HG03575 (cell line): Measurements from ENCODE around the gene CROCC.
"Not testable (repeated sequence)": the region's sequence is repeated elsewhere in the genome, so short reads cannot be mapped to it uniquely, and the experiment has no call there.

ENCODE experiments used
- ATAC-seq: cut with Tn5 transposase; IDR thresholded peaks from one replicate; pipeline ENCODE4 v1.9.1; 2021; ENCODE audit not compliant: unreplicated experiment, insufficient number of reproducible peaks, low FRiP score; ENCODE audit errors: extremely low read depth

The CROCC gene

DNA sequence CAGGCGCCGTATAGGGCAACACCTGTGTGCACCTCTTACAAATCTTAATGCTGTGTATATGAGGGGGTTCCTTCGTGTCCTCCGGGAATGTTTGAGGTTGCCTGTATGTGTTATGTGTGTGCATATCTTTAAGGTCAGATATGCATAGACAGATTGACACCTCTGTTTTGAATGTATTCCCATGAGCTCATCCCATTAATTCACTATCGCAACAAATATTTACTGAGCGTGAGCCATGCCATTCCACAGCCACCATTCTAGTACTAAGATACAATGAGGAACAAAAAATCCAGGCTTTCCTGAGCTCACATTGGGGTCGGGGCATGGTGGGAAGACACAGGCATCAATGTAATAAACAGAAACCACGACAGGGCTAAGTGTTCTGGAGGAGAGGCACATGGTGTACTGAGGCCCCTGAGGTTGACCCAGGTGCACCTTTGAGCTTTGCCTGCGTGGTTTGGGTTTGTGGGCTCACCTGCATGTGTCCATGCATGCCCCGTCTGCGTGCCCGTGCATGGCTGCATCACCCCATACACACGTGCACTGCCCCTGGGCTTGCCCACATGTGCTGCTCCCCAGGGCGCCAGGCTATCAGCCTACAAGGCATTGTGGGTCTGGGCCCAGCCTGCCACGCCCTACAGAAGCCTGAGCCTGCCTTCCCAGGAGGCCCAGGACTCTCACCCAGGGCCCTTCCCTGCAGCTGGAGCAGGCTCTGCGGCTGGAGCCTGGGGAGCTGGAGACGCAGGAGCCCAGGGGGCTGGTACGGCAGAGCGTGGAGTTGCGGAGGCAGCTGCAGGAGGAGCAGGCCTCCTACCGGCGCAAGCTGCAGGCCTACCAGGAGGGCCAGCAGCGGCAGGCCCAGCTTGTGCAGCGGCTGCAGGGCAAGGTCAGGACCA is 7.7 kb downstream of the CROCC start:
- not testable (repeated sequence) for ATAC-seq

DNA sequence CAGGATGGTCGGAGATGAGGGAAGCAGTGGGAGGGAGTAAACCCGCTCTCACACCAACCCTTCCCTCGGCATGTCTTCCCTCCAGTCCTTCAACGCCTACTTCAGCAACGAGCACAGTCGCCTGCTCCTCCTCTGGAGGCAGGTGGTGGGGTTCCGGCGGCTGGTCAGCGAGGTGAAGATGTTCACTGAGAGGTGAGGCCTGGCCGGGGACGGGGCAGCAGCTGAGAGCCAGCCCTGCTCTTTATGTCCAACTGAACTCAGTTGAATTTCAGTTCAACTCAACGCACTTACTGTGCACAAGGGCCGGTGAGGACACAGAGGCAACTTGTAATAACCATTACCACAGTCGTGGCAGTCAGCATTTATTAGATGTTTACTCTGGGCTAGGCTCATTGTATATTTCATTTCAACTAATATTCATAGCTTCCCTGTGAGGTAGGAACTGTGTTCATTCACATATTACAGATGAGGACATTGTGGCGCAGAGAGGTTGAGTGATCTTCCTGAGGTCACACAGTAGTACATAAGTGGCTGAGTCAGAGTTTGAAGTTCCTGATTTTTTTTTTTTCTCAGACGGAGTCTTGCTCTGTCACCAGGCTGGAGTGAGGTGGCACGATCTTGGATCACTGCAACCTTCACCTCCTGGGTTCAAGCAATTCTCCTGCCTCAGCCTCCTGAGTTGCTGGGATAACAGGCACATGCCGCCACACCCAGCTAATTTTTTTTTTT is 9.6 kb downstream of the CROCC start:
- ATAC-seq, result not testable (repeated sequence)

DNA sequence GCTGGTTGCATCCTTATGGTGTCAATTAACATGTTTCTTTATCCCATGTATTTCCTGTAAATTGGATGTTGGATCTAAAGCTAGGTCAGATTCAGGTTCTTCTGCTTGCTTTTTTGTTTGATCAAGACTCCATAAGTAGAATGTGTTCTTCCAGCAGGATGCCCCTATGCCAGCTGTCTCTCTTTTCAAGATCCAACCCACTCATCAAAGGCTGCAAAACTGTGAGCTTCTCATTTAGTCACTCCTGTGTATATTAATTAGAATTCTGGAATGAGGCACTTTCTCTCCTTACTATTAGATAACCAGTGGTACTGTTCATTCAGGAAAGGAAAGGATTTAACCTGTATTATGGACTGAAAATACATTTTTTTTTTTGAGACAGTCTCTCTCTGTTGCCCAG is 12.2 kb downstream of the CROCC start:
- ATAC-seq, result not testable (repeated sequence)

DNA sequence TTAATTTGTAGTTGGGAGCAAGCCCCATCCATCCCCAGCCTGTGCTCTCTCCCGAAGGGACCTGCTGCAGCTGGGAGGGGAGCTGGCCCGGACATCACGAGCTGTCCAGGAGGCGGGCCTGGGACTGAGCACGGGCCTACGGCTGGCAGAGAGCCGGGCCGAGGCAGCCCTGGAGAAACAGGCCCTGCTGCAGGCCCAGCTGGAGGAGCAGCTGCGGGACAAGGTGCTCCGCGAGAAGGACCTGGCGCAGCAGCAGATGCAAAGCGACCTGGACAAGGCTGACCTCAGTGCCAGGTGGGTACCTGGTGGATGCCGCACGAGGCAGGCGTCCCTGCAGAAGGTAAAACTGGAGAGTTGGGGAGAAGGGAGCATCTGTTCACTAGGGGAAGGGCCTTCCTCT is 14.8 kb downstream of the CROCC start:
- not testable (repeated sequence) for ATAC-seq

DNA sequence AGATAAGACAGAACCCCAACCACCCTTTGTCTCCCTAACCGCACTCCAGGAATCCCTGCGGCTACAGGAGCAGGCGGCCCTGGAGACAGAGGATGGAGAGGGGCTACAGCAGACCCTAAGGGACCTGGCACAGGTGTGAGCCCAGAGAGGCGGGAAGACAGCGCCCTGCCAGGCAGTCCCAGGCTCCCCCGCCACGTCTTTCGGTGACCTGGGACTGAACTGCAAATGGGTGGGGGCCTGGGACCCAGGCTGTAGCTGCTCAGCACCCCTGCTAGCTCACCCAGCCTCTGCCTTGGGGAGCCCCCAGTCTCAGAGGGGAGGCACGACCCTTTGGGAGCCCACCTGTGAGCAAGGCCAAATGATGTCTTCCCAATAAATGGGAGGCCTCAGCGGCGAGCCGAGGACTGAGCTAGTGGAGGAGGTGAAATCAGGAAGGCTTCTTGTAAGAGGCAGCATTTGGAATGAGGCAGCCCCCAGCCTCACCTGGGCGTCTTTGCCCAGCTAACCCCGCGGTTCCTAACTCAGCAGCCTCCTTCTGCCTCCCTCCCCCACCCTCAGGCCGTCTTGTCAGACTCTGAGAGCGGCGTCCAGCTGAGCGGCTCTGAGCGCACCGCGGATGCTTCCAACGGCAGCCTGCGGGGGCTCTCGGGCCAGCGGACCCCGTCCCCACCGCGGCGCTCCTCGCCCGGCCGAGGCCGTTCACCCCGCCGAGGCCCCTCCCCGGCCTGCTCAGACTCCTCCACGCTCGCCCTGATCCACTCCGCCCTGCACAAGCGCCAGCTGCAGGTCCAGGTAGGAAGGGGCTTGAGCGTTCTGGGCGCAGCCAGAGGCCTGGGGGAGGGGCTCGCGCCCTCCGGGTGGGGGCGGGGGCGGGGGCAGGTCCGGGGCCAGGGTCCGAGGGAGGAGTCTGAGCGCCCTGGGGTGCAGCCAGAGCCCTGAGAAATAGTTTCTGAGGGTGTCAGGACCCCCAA is 16.9 kb downstream of the CROCC start:
- ATAC-seq, result no peak

DNA sequence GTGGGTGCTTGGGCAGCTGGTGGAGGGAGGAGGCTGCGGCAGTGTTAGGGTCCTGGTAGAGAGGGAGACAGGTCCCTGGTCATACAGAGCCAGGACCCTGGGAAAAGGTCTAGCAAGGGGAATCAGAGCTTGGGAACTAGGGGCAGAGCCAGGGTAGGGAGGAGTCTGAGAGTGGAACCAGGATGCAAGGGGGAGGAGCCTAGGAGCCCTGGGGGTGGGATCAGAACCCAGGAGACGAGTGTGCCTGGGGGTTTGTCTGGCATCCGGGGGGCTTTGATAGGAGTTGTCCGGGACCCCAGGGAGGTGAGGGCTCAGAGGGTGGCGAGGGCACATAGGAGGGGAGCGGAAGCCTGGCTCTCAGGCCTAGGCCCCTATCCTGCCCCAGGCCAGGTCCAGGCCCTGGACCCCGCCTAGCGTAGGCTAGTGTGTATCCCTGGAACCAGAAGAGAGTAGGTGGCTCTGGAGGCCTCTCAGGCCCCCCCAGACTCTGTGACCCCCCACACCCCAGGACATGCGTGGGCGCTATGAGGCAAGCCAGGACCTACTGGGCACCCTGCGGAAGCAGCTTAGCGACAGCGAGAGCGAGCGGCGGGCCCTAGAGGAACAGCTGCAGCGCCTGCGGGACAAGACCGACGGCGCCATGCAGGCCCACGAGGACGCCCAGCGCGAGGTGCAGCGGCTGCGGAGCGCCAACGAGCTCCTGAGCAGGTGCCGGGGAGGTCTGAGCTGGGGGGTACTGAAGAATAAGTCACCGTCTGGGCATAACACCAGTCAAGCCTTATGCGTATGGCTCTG is 17.9 kb downstream of the CROCC start:
- ATAC-seq, result not testable (repeated sequence)

DNA sequence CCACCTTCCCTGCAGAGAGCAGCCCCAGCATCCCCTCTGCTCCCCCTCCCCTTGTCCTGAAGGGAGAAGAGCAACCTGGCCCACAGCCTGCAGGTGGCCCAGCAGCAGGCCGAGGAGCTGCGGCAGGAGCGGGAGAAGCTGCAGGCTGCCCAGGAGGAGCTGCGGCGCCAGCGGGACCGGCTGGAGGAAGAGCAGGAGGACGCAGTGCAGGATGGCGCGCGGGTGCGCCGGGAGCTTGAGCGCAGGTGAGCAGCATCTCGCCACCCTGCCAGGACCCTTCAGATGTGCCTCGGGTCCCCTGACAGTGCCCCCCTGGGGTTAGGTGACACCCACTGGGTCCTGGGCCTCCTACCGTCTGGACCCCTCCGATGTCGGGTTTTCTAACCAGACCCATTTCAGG is 22.3 kb downstream of the CROCC start:
- ATAC-seq, result no peak

DNA sequence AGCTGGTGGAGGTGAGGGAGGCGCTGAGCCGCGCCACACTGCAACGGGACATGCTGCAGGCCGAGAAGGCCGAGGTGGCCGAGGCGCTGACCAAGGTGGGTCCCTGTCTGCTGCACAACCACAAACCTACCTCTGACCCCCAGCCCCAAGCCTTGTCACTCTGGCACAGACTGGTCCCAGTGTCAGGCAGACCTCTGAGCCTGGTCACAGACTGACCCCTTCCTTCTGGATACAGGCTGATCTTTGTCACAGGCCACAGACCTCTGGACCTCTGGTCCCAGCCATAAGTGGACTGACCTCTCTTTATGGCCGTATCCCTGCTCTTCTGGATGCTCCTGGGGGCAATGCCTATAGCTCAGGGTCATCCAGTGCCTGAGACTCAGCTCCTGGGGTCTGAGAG is 23.8 kb downstream of the CROCC start:
- ATAC-seq, result not testable (repeated sequence)

DNA sequence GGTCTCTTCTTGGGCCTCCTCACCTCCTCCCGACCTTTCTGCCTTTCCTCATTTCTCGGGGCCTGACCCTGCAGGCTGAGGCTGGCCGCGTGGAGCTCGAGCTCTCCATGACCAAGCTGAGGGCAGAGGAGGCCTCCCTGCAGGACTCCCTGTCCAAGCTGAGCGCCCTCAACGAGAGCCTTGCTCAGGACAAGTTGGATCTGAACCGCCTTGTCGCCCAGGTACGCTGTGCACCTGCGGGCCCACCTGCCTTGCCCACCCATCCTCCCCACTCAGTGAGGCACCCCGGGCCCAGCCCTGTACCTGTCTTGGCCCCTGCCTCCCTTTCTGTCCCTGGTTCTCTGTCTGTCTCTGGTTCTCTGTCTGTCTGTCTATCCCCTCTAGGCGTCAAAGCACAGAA is 24.5 kb downstream of the CROCC start:
- ATAC-seq, result not testable (repeated sequence)

DNA sequence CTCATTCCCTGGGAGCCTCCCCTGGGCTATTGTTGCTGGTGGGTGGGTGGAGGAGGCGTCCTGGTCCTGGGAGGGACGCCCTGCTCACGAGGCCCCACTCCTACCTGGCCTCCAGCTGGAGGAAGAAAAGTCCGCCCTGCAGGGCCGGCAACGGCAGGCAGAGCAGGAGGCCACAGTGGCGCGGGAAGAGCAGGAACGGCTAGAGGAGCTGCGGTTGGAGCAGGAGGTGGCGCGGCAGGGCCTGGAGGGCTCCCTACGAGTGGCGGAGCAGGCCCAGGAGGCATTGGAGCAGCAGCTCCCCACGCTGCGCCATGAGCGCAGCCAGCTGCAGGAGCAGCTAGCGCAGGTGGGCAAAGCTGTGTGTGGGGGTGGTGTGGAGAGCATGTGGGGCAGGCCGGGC is 24.9 kb downstream of the CROCC start:
- no peak for ATAC-seq

DNA sequence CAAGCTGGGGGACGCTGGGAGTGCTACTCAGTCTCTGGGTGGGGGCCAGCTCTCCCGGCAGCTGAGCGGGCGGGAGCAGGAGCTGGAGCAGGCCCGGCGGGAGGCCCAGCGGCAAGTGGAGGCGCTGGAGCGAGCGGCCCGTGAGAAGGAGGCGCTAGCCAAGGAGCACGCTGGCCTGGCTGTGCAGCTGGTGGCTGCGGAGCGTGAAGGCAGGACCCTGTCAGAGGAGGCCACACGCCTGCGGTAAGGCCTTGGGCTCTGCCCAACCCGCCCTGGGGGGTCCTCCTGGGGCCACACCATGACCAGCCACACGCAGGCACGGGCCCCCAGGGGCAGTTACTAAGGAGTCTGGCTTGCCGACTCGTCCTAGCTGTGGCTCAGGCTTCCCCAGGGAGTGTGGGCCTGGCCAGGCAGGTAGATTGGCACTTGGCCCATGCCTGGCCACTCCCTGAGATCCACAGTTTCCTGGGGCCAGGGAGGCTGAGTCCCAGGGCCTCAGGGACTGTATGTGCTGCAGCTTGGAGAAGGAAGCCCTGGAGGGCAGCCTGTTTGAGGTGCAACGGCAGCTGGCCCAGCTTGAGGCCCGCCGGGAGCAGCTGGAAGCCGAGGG is 26.7 kb downstream of the CROCC start:
- not testable (repeated sequence) for ATAC-seq

DNA sequence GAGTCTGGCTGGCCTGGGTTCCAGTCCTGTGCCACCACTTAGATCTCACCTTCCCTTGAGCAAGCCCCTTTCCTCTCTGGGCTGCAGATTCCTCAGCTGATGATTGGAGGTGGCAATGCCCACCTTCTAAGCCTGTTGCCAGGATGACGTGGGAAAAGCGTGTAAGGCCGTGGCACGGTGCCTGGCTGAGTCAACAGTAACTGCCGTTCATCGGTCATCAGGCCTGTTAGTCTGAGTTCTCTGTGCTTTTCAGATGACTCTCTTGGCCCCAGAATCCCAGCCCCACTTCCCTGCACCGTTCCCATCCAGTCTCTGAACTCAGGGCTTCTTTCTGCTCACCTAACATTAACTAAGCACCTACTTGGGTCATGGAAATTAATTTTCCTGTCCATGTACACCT is 27.3 kb downstream of the CROCC start:
- not testable (repeated sequence) for ATAC-seq

DNA sequence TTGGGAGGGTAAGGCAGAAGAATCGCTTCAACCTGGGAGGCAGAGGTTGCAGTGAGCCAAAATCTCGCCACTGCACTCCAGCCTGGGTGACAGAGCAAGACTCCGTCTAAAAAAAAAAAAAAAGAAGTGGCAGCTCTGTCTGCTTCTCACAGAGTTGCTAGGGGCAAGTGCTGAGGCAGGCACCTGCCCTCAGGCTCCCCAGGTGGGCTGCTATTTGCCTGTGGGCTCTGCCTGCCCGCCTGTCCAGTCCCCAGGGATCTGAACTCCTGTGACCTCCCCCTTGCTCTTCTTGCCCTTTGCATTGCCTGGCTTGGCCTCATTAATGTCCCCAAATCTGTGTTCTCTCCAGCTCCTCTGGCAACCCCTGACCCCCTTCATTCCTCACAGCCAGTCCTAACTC is 30.6 kb downstream of the CROCC start:
- ATAC-seq, result not testable (repeated sequence)

DNA sequence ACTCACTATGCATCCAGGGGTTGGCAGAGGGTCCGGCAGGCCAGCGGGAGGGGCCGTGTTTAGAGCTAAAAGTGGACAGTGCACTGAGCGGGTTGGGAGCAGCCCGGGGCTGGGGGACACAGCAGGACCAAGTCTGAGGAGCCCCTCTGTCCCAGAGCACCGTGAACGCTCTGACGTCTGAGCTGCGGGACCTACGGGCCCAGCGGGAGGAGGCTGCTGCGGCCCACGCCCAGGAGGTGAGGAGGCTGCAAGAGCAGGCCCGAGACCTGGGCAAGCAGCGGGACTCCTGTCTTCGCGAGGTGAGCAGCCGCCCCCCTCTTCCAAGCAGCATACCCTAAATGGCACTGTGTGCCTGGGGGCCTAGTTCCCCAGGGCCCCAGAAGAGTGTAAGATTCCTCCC is 32.8 kb downstream of the CROCC start:
- ATAC-seq, result no peak

DNA sequence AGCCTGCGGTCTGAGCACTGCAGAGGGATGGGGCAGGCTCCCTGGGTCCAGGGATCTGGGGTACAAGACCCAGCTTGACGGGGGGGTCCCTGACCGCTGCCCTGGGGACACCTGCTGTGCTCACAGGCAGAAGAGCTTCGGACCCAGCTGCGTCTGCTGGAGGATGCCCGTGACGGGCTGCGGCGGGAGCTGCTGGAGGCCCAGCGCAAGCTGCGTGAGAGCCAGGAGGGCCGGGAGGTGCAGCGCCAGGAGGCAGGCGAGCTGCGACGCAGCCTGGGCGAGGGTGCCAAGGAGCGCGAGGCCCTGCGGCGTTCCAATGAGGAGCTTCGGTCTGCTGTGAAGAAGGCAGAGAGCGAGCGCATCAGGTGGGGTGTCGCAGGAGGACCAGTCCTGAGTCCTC is 33.5 kb downstream of the CROCC start:
- no peak for ATAC-seq

DNA sequence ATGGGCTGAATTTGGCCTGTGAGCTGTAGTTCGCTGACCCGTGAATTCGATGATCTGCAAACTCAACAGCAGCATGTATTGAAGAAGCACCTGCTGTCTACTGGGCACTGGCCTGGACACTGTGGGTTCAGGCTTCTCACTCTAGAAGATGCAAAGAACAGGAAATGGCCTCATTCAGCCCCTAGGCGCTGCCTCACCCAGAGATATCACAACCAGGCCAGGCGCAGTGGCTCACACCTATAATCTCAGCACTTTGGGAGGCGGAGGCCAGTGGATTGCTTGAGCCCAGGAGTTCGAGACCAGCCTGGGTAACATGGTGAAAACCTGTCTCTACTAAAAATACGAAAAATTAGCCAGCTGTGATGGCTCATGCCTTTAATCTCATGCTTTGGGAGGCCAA is 35.0 kb downstream of the CROCC start:
- ATAC-seq, result no peak

DNA sequence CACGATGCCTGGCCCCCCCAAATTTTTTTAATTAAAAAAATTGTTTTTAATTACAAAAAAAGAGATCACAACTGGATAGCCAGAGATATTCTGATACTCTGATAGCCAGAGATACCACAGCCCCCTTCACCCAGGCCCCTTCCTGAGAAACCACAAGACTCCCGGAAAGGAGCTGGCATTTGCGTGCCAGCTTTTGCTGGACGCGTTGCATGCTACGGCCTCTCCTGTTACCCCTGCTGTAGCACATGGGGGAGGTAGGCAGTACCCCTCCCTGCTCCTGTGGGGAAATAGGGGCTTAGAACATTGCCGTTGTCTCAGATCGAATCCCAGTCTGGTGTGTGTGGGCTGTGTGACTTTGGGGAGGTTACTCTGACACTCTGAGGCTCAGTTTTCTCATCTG is 36.0 kb downstream of the CROCC start:
- ATAC-seq, result no peak

DNA sequence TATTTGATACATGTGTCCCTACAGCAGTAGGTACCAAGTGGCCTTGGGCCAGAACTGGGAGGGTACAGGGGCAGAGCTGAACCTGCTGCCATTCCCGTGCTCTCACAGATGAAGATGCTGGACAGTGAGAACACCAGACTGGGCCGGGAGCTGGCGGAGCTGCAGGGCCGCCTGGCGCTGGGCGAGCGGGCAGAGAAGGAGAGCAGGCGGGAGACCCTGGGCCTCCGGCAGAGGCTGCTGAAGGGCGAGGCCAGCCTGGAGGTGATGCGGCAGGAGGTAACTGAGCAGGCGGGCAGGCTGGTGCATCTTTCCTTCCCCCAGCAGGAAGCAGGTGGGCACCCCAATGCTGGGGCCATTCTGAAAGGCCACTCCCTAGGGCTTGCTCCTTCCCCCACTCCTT is 36.7 kb downstream of the CROCC start:
- ATAC-seq, result no peak
